ENCODE data around the gene MAPK4. TPM values are rescaled to one million over a fixed set of nuclear protein-coding genes. Genes with fewer than 3 reads are reported as not detected.

MAPK4 gene
- total RNA-seq, 4 donors from 2014 or later, result 0.26 to 2.8 (median 0.77) TPM

GRCh38 chr18:50624981-50625380 lies 65.1 kb downstream of the MAPK4 start:
- intact Hi-C loops (cut with DNase I; ENCODE audit: low total_unique reads), result no loop called here
- H3K4me1 ChIP-seq, result no peaks in the 10 kb centered on the region
- H3K4me3 ChIP-seq, result no peak overlapping the region
- no peaks in the 10 kb centered on the region for H3K36me3 ChIP-seq
- no peak for TF ChIP-seq CTCF (IDR thresholded peaks at IDR 0.05)
- no peak for TF ChIP-seq POLR2A (IDR thresholded peaks at IDR 0.05)
- H3K27ac ChIP-seq, result no peak overlapping the region
- no peak for DNase-seq
- no peaks in the 10 kb centered on the region for H3K27me3 ChIP-seq
- H3K9me3 ChIP-seq, result no peaks in the 10 kb centered on the region

GRCh38 chr18:50626317-50626716 lies 66.4 kb downstream of the MAPK4 start:
- H3K9me3 ChIP-seq, result no peaks in the 10 kb centered on the region

GRCh38 chr18:50627594-50628532 lies 68.0 kb downstream of the MAPK4 start:
- no peak overlapping the region for H3K27ac ChIP-seq
- no peaks in the 10 kb centered on the region for H3K36me3 ChIP-seq
- H3K9me3 ChIP-seq, result no peaks in the 10 kb centered on the region
- H3K27me3 ChIP-seq, result no peaks in the 10 kb centered on the region
- no peak for DNase-seq
- no peak for TF ChIP-seq CTCF (IDR thresholded peaks at IDR 0.05)
- no peak for TF ChIP-seq POLR2A (IDR thresholded peaks at IDR 0.05)
- H3K4me3 ChIP-seq, result no peak overlapping the region
- intact Hi-C loops (cut with DNase I; ENCODE audit: low total_unique reads), result no loop called here
- H3K4me1 ChIP-seq, result no peaks in the 10 kb centered on the region

More at GRCh38 chr18:50626317-50626716, 66.4 kb downstream of the MAPK4 start:
- intact Hi-C loops (cut with DNase I; ENCODE audit: low total_unique reads), result no loop called here
- H3K36me3 ChIP-seq, result no peaks in the 10 kb centered on the region
- DNase-seq, result no peak
- no peaks in the 10 kb centered on the region for H3K4me1 ChIP-seq
- no peak overlapping the region for H3K27ac ChIP-seq
- no peak overlapping the region for H3K4me3 ChIP-seq
- H3K27me3 ChIP-seq, result no peaks in the 10 kb centered on the region
- TF ChIP-seq CTCF (IDR thresholded peaks at IDR 0.05) (no peak), POLR2A (IDR thresholded peaks at IDR 0.05) (no peak)

- Histone ChIP-seq H3K4me1 (no peaks in the 10 kb centered on the region), H3K4me3 (no peak overlapping the region), H3K36me3 (no peaks in the 10 kb centered on the region), H3K9me3 (no peaks in the 10 kb centered on the region), H3K27me3 (no peaks in the 10 kb centered on the region), H3K27ac (no peak overlapping the region)
- TF ChIP-seq CTCF (IDR thresholded peaks at IDR 0.05) (no peak), POLR2A (IDR thresholded peaks at IDR 0.05) (no peak)
- DNase-seq, result no peak
- intact Hi-C loops (cut with DNase I; ENCODE audit: low total_unique reads), result no loop called here
Observed at GRCh38 chr18:50628533-50628905, 68.6 kb downstream of the MAPK4 start.

- H3K27me3 ChIP-seq, result no peaks in the 10 kb centered on the region
- TF ChIP-seq POLR2A (IDR thresholded peaks at IDR 0.05), result no peak
- no peak for TF ChIP-seq CTCF (IDR thresholded peaks at IDR 0.05)
- no peaks in the 10 kb centered on the region for H3K9me3 ChIP-seq
- no peaks in the 10 kb centered on the region for H3K36me3 ChIP-seq
- no peaks in the 10 kb centered on the region for H3K4me1 ChIP-seq
- H3K27ac ChIP-seq, result no peak overlapping the region
- no peak for DNase-seq
- intact Hi-C loops (cut with DNase I; ENCODE audit: low total_unique reads), result no loop called here
- H3K4me3 ChIP-seq, result no peak overlapping the region
Observed at GRCh38 chr18:50629148-50629631, 69.3 kb downstream of the MAPK4 start.

All from uterus (tissue), 4 donors.